NCI-H2227 (cell line): ENCODE results near the gene PRKN.
"Not testable (repeated sequence)": the region's sequence is repeated elsewhere in the genome, so short reads cannot be mapped to it uniquely, and the experiment has no call there.

ENCODE experiments used
- DNase-seq: peaks from one replicate; lab custom pipeline; 2025; ENCODE audit not compliant: unreplicated experiment; lab: John Stamatoyannopoulos, UW

PRKN gene

GRCh38 chr6:161540532-161540931 lies 1187.0 kb downstream of the PRKN start:
- no peak for DNase-seq

- no peak for DNase-seq
These were observed 1191.3 kb downstream of the PRKN start for GRCh38 chr6:161536224-161536630.

GRCh38 chr6:161534264-161534873 lies 1193.2 kb downstream of the PRKN start:
- no peak for DNase-seq

GRCh38 chr6:161533266-161533665 lies 1194.3 kb downstream of the PRKN start:
- no peak for DNase-seq

GRCh38 chr6:161532536-161532935 lies 1195.0 kb downstream of the PRKN start:
- DNase-seq: no peak

- DNase-seq: no peak
These were observed 1200.8 kb downstream of the PRKN start for GRCh38 chr6:161526794-161527193.

- DNase-seq: no peak
These were observed 1204.2 kb downstream of the PRKN start for GRCh38 chr6:161523362-161523761.

GRCh38 chr6:161522276-161522675 lies 1205.3 kb downstream of the PRKN start:
- no peak for DNase-seq

GRCh38 chr6:161511447-161512095 lies 1216.0 kb downstream of the PRKN start:
- no peak for DNase-seq

GRCh38 chr6:161508341-161508740 lies 1219.2 kb downstream of the PRKN start:
- DNase-seq: no peak

- DNase-seq: no peak
These were observed 1220.2 kb downstream of the PRKN start for GRCh38 chr6:161507375-161507774.

- no peak for DNase-seq
These were observed 1224.0 kb downstream of the PRKN start for GRCh38 chr6:161503570-161503969.

GRCh38 chr6:161498881-161499280 lies 1228.7 kb downstream of the PRKN start:
- DNase-seq: no peak

- DNase-seq: no peak
These were observed 1229.2 kb downstream of the PRKN start for GRCh38 chr6:161498359-161498758.

GRCh38 chr6:161496941-161497340 lies 1230.6 kb downstream of the PRKN start:
- no peak for DNase-seq

GRCh38 chr6:161496271-161496670 lies 1231.3 kb downstream of the PRKN start:
- DNase-seq: not testable (repeated sequence)

- no peak for DNase-seq
These were observed 1233.0 kb downstream of the PRKN start for GRCh38 chr6:161494566-161494965.

- DNase-seq: no peak
These were observed 1233.9 kb downstream of the PRKN start for GRCh38 chr6:161493576-161494118.

- no peak for DNase-seq
These were observed 1237.8 kb downstream of the PRKN start for GRCh38 chr6:161489626-161490306.

- DNase-seq: no peak
These were observed 1239.9 kb downstream of the PRKN start for GRCh38 chr6:161487694-161488093.

GRCh38 chr6:161487217-161487531 lies 1240.4 kb downstream of the PRKN start:
- DNase-seq: no peak
